SK-N-SH (cell line): ENCODE measurements around the gene AGAP1. TPM values are rescaled to one million over a fixed set of nuclear protein-coding genes. Genes with fewer than 3 reads are reported as not detected.

ENCODE experiments used
- CTCF ChIA-PET: fragments of 300-600, 350-600 bp; formaldehyde crosslinking; extraction: SDS; loops from one replicate; lab custom pipeline; 2021; lab: Yijun Ruan, JAX
- POLR2A ChIA-PET: fragments of 350-600 bp; sonication (Branson Sonifier 250); formaldehyde crosslinking; extraction: SDS; loops from one replicate; lab custom pipeline; 2020; ENCODE audit warnings: antibody characterized with exemption, inconsistent platforms; lab: Yijun Ruan, JAX
- DNase-seq: peaks from one replicate; pipeline ENCODE4 v3.0.0; 2012
- H2AFZ ChIP-seq: fragments of 200-600 bp; sonication (generic); 2 replicates; pipeline ENCODE4 v1.8.1; 2016; ENCODE audit warnings: antibody characterized with exemption, mild to moderate bottlenecking, low read depth
- H3F3A ChIP-seq: fragments of 200-600 bp; sonication (generic); replicated peaks from 2 replicates; pipeline ENCODE3; 2016; ENCODE audit warnings: antibody characterized with exemption, mild to moderate bottlenecking; ENCODE audit not compliant: insufficient read depth
- H3K27ac ChIP-seq, 2 experiments: fragments of 200-500 bp in 1 of 2; fragments of 200-600 bp in 1 of 2; sonication (Bioruptor generic) in 1 of 2; sonication (generic), shearing (Covaris generic) in 1 of 2; 2 replicates each; pipeline versions ENCODE4 v1.5.1 to v1.6.1; 2014 to 2016; ENCODE audit warnings: low read depth in 2 of 2, inconsistent platforms in 1 of 2, low read length in 1 of 2, mild to moderate bottlenecking in 1 of 2, mixed read lengths in 1 of 2
- H3K27me3 ChIP-seq: fragments of 200-600 bp; sonication (generic), shearing (Covaris generic); 2 replicates; pipeline ENCODE4 v1.6.1; 2016; ENCODE audit warnings: mixed run types; ENCODE audit not compliant: insufficient read depth
- H3K36me3 ChIP-seq, 2 experiments: fragments of 200-500 bp in 1 of 2; fragments of 200-600 bp in 1 of 2; sonication (Bioruptor generic) in 1 of 2; sonication (generic) in 1 of 2; replicated peaks in 1 of 2; 2 replicates each; pipeline versions ENCODE3 to v1.5.1; 2014 to 2016; ENCODE audit warnings: low read length in 1 of 2, mild to moderate bottlenecking in 1 of 2; ENCODE audit not compliant: insufficient read depth in 2 of 2, control insufficient read depth in 1 of 2
- H3K4me1 ChIP-seq, 2 experiments: fragments of 200-500 bp in 1 of 2; fragments of 200-600 bp in 1 of 2; sonication (Bioruptor generic) in 1 of 2; sonication (generic), shearing (Covaris generic) in 1 of 2; 2 replicates each; pipeline versions ENCODE4 v1.5.1 to v1.6.1; 2014 to 2016; ENCODE audit warnings: low read depth in 1 of 2, low read length in 1 of 2, mixed run types in 1 of 2; ENCODE audit not compliant: insufficient read depth in 2 of 2, control insufficient read depth in 1 of 2
- H3K4me2 ChIP-seq: fragments of 200-600 bp; sonication (generic), shearing (Covaris generic); 2 replicates; pipeline ENCODE4 v1.6.1; 2017; ENCODE audit warnings: mixed run types
- H3K4me3 ChIP-seq, 2 experiments: fragments of 200-500 bp in 1 of 2; fragments of 200-600 bp in 1 of 2; sonication (Bioruptor generic) in 1 of 2; sonication (generic), shearing (Covaris generic) in 1 of 2; 2 replicates each; pipeline versions ENCODE4 v1.5.1 to v1.8.1; 2014 to 2016; ENCODE audit warnings: low read depth in 2 of 2, inconsistent platforms in 1 of 2, low read length in 1 of 2, mild to moderate bottlenecking in 1 of 2, mixed read lengths in 1 of 2, moderate library complexity in 1 of 2
- H3K79me2 ChIP-seq: fragments of 200-600 bp; sonication (generic); 2 replicates; pipeline ENCODE4 v1.8.1; 2017; ENCODE audit warnings: mild to moderate bottlenecking; ENCODE audit not compliant: insufficient read depth
- H3K9ac ChIP-seq: fragments of 200-600 bp; sonication (generic); 2 replicates; pipeline ENCODE4 v1.6.1; 2017; ENCODE audit warnings: mixed run types
- H3K9me2 ChIP-seq: fragments of 200-600 bp; sonication (generic); 2 replicates; pipeline ENCODE4 v1.6.1; 2017; ENCODE audit warnings: mixed run types
- H3K9me3 ChIP-seq: fragments of 200-600 bp; sonication (generic); 2 replicates; pipeline ENCODE4 v1.6.1; 2017; ENCODE audit warnings: mixed run types, mild to moderate bottlenecking, moderate library complexity
- H4K20me1 ChIP-seq: fragments of 200-600 bp; sonication (generic); 2 replicates; pipeline ENCODE4 v1.6.1; 2017; ENCODE audit warnings: mild to moderate bottlenecking, mixed run types; ENCODE audit not compliant: insufficient read depth
- FOXM1 ChIP-seq: IDR thresholded peaks from 2 replicates; pipeline ENCODE4 v1.4.0; 2012; ENCODE audit warnings: low read depth, mild to moderate bottlenecking
- GATA2 ChIP-seq: sonication (generic); formaldehyde crosslinking; IDR thresholded peaks from 2 replicates; pipeline ENCODE4 v1.5.0; 2020; ENCODE audit warnings: mild to moderate bottlenecking, missing genetic modification reagents
- JUND ChIP-seq: IDR thresholded peaks from 2 replicates; pipeline ENCODE4 v1.4.0; 2012
- MEF2A ChIP-seq: IDR thresholded peaks from 2 replicates; pipeline ENCODE4 v1.4.0; 2012; ENCODE audit warnings: low read depth, borderline replicate concordance
- MXI1 ChIP-seq: IDR thresholded peaks from 2 replicates; pipeline ENCODE4 v1.6.1; 2012; ENCODE audit warnings: mild to moderate bottlenecking, low read depth, low read length, improper control_type of control experiment
- NRF1 ChIP-seq: IDR thresholded peaks from 2 replicates; pipeline ENCODE4 v1.6.1; 2012; ENCODE audit warnings: low read depth, mild to moderate bottlenecking, low read length
- RCOR1 ChIP-seq: fragments of 150-350 bp; IDR thresholded peaks from 2 replicates; pipeline ENCODE4 v1.6.1; 2017; ENCODE audit warnings: antibody characterized with exemption, low read length
- YY1 ChIP-seq: IDR thresholded peaks from 2 replicates; pipeline ENCODE4 v1.4.0; 2012; ENCODE audit warnings: low read depth, mild to moderate bottlenecking
- WGBS: methylation state at CpG from one replicate; pipeline ENCODE4 v1.1.6; 2017; ENCODE audit warnings: low lambda C conversion rate; 5-methylcytosine and 5-hydroxymethylcytosine counted together
- polyA plus RNA-seq, 3 experiments: library from polyadenylated mRNA; depleted of rRNA; stranded (reverse); fragments of >200 nt; gene quantifications; 2 replicates each; pipeline ENCODE4 v1.2.3, GENCODE V29; 2012
- TF ChIP-seq, protein P1 (sequence below): IDR thresholded peaks from 2 replicates; pipeline ENCODE4 v1.4.0; 2012; ENCODE audit warnings: low read depth, borderline replicate concordance
- TF ChIP-seq, protein P2 (sequence below): fragments of 150-350 bp; IDR thresholded peaks from 2 replicates; pipeline ENCODE4 v1.6.1; 2017; ENCODE audit warnings: antibody characterized with exemption, low read length, low read depth, borderline replicate concordance
- TF ChIP-seq, protein P3 (sequence below): IDR thresholded peaks from 2 replicates; pipeline ENCODE4 v1.6.1; 2012; ENCODE audit warnings: mild to moderate bottlenecking, low read depth, low read length, moderate library complexity
- TF ChIP-seq, protein P4 (sequence below): fragments of 150-350 bp; IDR thresholded peaks from 2 replicates; pipeline ENCODE4 v1.6.1; 2016; ENCODE audit warnings: mild to moderate bottlenecking, low read depth, low read length

AGAP1 gene
- polyA plus RNA-seq, 1 of the 3 experiments (the other 2 are of a cell fraction): 8.8 TPM

DNA sequence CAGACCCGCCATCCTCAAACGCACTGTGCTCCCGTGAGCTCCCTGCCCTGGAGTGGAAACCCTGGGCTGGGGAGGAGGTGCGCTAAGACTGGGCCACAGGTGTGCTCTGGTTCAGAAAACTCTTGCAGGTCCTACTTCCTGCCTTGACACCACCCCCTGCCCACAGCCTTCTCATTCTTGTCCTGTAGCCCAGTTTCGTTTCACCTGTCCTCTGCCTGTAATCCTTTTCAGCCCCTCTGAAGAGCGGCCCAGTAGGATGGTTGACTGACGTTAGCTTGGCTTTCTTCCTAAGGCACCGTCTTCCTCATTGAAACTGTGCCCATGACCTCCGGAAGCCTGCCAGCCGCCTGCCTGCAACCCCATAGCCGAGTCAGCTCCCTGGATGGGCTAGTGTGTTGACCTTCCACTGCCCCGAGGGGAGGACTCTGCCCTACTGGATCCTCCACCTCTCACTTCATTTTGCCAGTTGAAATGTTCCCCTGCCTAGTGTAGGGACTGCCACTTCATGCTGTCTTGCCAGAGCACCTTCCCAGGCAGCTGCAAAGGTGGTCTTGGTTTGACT lies 116.9 kb downstream of the AGAP1 start:
- Histone ChIP-seq H3K9me2 (no peaks in the 10 kb centered on the region), H3K9me3 (no peaks in the 10 kb centered on the region), H3K27me3 (no peaks in the 10 kb centered on the region), H2AFZ (no peak overlapping the region), H3K4me3 (no peak overlapping the region), H3K36me3 (no peaks in the 10 kb centered on the region), H3F3A (no peaks in the 10 kb centered on the region), H3K27ac (no peak overlapping the region; a peak in 1 of 4 replicates), H3K4me1 (peaks cover 10 to 47% of the 10 kb centered on the region in 2 experiments; a peak in 3 of 4 replicates), H3K9ac (no peak overlapping the region), H3K4me2 (no peak overlapping the region), H3K79me2 (0 out of 2 replicates have a peak, but pooled peaks cover 10% of the 10 kb centered on the region), H4K20me1 (peaks cover 33% of the 10 kb centered on the region)
- no peak for DNase-seq
- TF ChIP-seq NRF1: no peak
- 94% methylated on average over 12 of the region's 12 CpGs for WGBS
- ChIA-PET POLR2A (interaction anchor here (0.6 kb wide), 1 partner anchor 138 kb away, joined by 4 read pairs; no protein-coding TSS in a partner anchor), CTCF (interaction anchor here (1.0 to 2.2 kb wide), 3 partner anchors 15 to 135 kb away, joined by 3 to 7 read pairs (median 4); no protein-coding TSS in a partner anchor)

DNA sequence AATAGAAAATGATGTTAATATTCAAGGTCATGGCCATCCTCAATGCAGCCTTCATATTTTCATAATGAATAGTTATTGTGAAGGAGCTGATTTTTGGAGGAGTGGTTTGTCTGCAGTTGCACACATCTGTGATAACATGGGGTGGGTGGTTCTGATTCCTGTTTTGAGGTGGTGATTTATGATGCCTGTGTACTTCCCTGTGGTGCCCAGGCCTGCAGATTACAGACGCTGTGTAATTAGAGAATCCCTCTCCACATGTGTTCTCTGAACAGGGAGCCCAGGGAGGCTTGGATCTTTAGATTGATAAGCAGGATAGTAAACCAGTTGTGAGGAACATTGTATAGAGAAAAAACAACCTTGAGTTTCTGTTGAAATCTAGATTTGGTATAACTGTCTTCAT lies 117.5 kb downstream of the AGAP1 start:
- peak; percentile 46 for DNase-seq
- no peaks in the 10 kb centered on the region for H3K9me2 ChIP-seq
- no peak overlapping the region for H3K4me2 ChIP-seq
- peaks cover 16% of the 10 kb centered on the region; the same call in 1 of the 2 replicates for H3K79me2 ChIP-seq
- no peak overlapping the region for H3K4me3 ChIP-seq
- no peak overlapping the region for H3K9ac ChIP-seq
- TF ChIP-seq RCOR1 (no peak), JUND (no peak), MEF2A (no peak), MXI1 (0 out of 2 replicates have a peak, but pooled peaks have one; percentile 10), GATA2 (peak; percentile 33; the same call in 1 of the 2 replicates), FOXM1 (no peak)
- TF ChIP-seq, protein P1, sequence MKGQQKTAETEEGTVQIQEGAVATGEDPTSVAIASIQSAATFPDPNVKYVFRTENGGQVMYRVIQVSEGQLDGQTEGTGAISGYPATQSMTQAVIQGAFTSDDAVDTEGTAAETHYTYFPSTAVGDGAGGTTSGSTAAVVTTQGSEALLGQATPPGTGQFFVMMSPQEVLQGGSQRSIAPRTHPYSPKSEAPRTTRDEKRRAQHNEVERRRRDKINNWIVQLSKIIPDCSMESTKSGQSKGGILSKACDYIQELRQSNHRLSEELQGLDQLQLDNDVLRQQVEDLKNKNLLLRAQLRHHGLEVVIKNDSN: no peak
- TF ChIP-seq, protein P2, sequence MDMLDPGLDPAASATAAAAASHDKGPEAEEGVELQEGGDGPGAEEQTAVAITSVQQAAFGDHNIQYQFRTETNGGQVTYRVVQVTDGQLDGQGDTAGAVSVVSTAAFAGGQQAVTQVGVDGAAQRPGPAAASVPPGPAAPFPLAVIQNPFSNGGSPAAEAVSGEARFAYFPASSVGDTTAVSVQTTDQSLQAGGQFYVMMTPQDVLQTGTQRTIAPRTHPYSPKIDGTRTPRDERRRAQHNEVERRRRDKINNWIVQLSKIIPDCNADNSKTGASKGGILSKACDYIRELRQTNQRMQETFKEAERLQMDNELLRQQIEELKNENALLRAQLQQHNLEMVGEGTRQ: no peak
- no peaks in the 10 kb centered on the region for H3K36me3 ChIP-seq
- H3K4me1 ChIP-seq: peaks cover 15 to 42% of the 10 kb centered on the region in 2 experiments; a peak in 2 of 4 replicates
- no peak overlapping the region for H3K27ac ChIP-seq
- H4K20me1 ChIP-seq: peaks cover 35% of the 10 kb centered on the region
- POLR2A ChIA-PET: no interaction called here
- no peak overlapping the region for H2AFZ ChIP-seq
- H3F3A ChIP-seq: no peaks in the 10 kb centered on the region
- CTCF ChIA-PET: interaction anchor here (1.0 to 2.2 kb wide), 2 partner anchors 59 to 135 kb away, joined by 4 to 7 read pairs; no protein-coding TSS in a partner anchor
- 100% methylated on average over 1 of the region's 1 CpG for WGBS
- H3K9me3 ChIP-seq: no peaks in the 10 kb centered on the region
- H3K27me3 ChIP-seq: no peaks in the 10 kb centered on the region

DNA sequence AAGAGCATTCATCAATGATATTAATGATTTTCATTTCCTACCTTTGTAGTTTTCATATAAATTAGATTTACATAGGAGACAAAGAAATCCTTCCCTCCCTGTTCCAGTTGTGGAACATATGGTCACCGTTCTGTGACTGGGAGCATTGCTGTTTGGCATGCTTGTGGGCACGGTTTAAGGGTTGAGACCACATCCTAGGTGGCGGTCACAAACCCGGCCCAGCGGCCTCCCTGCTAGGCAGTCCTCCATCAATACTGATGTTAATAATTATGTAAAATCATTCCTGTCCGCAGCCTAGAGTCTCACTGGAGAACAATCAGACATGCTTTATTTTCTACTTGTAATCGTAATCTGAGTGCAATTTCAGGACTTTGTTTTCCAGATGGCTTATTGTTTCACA lies 117.9 kb downstream of the AGAP1 start:
- Histone ChIP-seq H3K36me3 (no peaks in the 10 kb centered on the region), H3K9ac (no peak overlapping the region), H3K27ac (peak overlapping the region in 1 of 2 experiments; percentile 28; a peak in 1 of 4 replicates), H3K4me3 (no peak overlapping the region), H3K27me3 (no peaks in the 10 kb centered on the region), H3K9me3 (no peaks in the 10 kb centered on the region), H3K9me2 (no peaks in the 10 kb centered on the region), H3K4me1 (peaks cover 15 to 42% of the 10 kb centered on the region in 2 experiments; a peak in 2 of 4 replicates), H2AFZ (no peak overlapping the region), H3K4me2 (no peak overlapping the region), H3K79me2 (peaks cover 20% of the 10 kb centered on the region; the same call in 1 of the 2 replicates), H4K20me1 (peaks cover 32% of the 10 kb centered on the region), H3F3A (no peaks in the 10 kb centered on the region)
- 96% methylated on average over 7 of the region's 7 CpGs for WGBS
- DNase-seq: peak; percentile 37
- ChIA-PET CTCF (interaction anchor here (1.0 to 2.2 kb wide), 2 partner anchors 59 to 134 kb away, joined by 4 to 7 read pairs; no protein-coding TSS in a partner anchor), POLR2A (no interaction called here)
- TF ChIP-seq, protein P3, sequence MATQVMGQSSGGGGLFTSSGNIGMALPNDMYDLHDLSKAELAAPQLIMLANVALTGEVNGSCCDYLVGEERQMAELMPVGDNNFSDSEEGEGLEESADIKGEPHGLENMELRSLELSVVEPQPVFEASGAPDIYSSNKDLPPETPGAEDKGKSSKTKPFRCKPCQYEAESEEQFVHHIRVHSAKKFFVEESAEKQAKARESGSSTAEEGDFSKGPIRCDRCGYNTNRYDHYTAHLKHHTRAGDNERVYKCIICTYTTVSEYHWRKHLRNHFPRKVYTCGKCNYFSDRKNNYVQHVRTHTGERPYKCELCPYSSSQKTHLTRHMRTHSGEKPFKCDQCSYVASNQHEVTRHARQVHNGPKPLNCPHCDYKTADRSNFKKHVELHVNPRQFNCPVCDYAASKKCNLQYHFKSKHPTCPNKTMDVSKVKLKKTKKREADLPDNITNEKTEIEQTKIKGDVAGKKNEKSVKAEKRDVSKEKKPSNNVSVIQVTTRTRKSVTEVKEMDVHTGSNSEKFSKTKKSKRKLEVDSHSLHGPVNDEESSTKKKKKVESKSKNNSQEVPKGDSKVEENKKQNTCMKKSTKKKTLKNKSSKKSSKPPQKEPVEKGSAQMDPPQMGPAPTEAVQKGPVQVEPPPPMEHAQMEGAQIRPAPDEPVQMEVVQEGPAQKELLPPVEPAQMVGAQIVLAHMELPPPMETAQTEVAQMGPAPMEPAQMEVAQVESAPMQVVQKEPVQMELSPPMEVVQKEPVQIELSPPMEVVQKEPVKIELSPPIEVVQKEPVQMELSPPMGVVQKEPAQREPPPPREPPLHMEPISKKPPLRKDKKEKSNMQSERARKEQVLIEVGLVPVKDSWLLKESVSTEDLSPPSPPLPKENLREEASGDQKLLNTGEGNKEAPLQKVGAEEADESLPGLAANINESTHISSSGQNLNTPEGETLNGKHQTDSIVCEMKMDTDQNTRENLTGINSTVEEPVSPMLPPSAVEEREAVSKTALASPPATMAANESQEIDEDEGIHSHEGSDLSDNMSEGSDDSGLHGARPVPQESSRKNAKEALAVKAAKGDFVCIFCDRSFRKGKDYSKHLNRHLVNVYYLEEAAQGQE: no peak
- TF ChIP-seq JUND (no peak), YY1 (no peak)
- TF ChIP-seq, protein P2: no peak
- TF ChIP-seq, protein P4, sequence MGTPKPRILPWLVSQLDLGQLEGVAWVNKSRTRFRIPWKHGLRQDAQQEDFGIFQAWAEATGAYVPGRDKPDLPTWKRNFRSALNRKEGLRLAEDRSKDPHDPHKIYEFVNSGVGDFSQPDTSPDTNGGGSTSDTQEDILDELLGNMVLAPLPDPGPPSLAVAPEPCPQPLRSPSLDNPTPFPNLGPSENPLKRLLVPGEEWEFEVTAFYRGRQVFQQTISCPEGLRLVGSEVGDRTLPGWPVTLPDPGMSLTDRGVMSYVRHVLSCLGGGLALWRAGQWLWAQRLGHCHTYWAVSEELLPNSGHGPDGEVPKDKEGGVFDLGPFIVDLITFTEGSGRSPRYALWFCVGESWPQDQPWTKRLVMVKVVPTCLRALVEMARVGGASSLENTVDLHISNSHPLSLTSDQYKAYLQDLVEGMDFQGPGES: no peak
